DND-41 (cell line): ENCODE measurements around the gene TACR1.
A peak's percentile ranks its signal among the peaks of the same experiment; 100 is the strongest.

Experiments
- ATAC-seq: fragments of 200-7000 bp; cut with Tn5 transposase; 3 replicates; pipeline ENCODE4 v1.9.1; 2021; ENCODE audit warnings: low read depth; ENCODE audit not compliant: insufficient read depth
- DNase-seq: peaks from one replicate; pipeline ENCODE4 v3.0.0-alpha.2; 2020
- H2AFZ ChIP-seq: 2 replicates; pipeline ENCODE4 v1.6.0; 2012; ENCODE audit warnings: low read depth, low read length
- H3K27ac ChIP-seq: 2 replicates; pipeline ENCODE4 v1.5.1; 2012; ENCODE audit warnings: low read length, inconsistent platforms
- H3K27me3 ChIP-seq: fragments of 200-600 bp; sonication (generic); 2 replicates; pipeline ENCODE4 v1.6.0; 2012; ENCODE audit warnings: low read length, mild to moderate bottlenecking, inconsistent platforms; ENCODE audit not compliant: insufficient read depth, poor library complexity
- H3K36me3 ChIP-seq: 2 replicates; pipeline ENCODE4 v1.5.1; 2012; ENCODE audit warnings: low read length, inconsistent platforms; ENCODE audit not compliant: insufficient read depth
- H3K4me1 ChIP-seq: 2 replicates; pipeline ENCODE4 v1.5.1; 2012; ENCODE audit warnings: mild to moderate bottlenecking, low read length; ENCODE audit not compliant: insufficient read depth
- H3K4me2 ChIP-seq: 2 replicates; pipeline ENCODE4 v1.6.0; 2012; ENCODE audit warnings: mild to moderate bottlenecking, moderate library complexity, low read length, inconsistent platforms; ENCODE audit not compliant: insufficient read depth
- H3K4me3 ChIP-seq, 2 experiments: fragments of 200-600 bp in 1 of 2; shearing (Covaris generic) in 1 of 2; 2 replicates each; pipeline ENCODE4 v1.5.1; 2012 to 2016; ENCODE audit warnings: inconsistent platforms in 2 of 2, low read length in 2 of 2, mild to moderate bottlenecking in 2 of 2, low read depth in 1 of 2, moderate library complexity in 1 of 2
- H3K79me2 ChIP-seq: 2 replicates; pipeline ENCODE4 v1.6.0; 2012; ENCODE audit warnings: low read length, inconsistent platforms; ENCODE audit not compliant: insufficient read depth
- H3K9ac ChIP-seq: 2 replicates; pipeline ENCODE4 v1.6.0; 2012; ENCODE audit warnings: low read depth, mild to moderate bottlenecking, inconsistent platforms, low read length, moderate library complexity
- H3K9me3 ChIP-seq: 2 replicates; pipeline ENCODE4 v1.5.1; 2012; ENCODE audit warnings: low read length, moderate library complexity, mild to moderate bottlenecking, inconsistent platforms; ENCODE audit not compliant: insufficient read depth, severe bottlenecking
- H4K20me1 ChIP-seq: 2 replicates; pipeline ENCODE4 v1.6.0; 2012; ENCODE audit warnings: low read length; ENCODE audit not compliant: insufficient read depth
- CTCF ChIP-seq: IDR thresholded peaks from 2 replicates; pipeline ENCODE4 v1.5.1; 2012; ENCODE audit warnings: borderline replicate concordance, low read length, moderate library complexity, mild to moderate bottlenecking; ENCODE audit not compliant: poor library complexity, severe bottlenecking; ENCODE audit errors: extremely low read depth
- EZH2 ChIP-seq: IDR thresholded peaks from 3 replicates; pipeline ENCODE4 v1.6.1; 2012; ENCODE audit warnings: borderline replicate concordance, low read depth, mild to moderate bottlenecking, moderate library complexity, low read length, inconsistent platforms; ENCODE audit not compliant: severe bottlenecking

The TACR1 gene

GRCh38 chr2:75047992-75048625, 151.2 kb downstream of the TACR1 start:
- H3K79me2 ChIP-seq: no peaks in the 10 kb centered on the region
- no peak for DNase-seq
- H3K9ac ChIP-seq: no peak overlapping the region
- H3K27ac ChIP-seq: no peak overlapping the region
- H2AFZ ChIP-seq: no peak overlapping the region
- no peaks in the 10 kb centered on the region for H3K27me3 ChIP-seq
- no peak overlapping the region for H3K4me2 ChIP-seq
- no peak overlapping the region for H3K4me3 ChIP-seq
- H3K4me1 ChIP-seq: no peaks in the 10 kb centered on the region
- H3K36me3 ChIP-seq: no peaks in the 10 kb centered on the region
- H4K20me1 ChIP-seq: no peaks in the 10 kb centered on the region
- TF ChIP-seq CTCF (no peak), EZH2 (no peak)
- ATAC-seq: peak; percentile 47; the same call in 2 of the 3 replicates
- H3K9me3 ChIP-seq: no peaks in the 10 kb centered on the region

GRCh38 chr2:75047189-75047991, 151.9 kb downstream of the TACR1 start:
- no peak overlapping the region for H3K4me2 ChIP-seq
- H3K27ac ChIP-seq: no peak overlapping the region
- H4K20me1 ChIP-seq: no peaks in the 10 kb centered on the region
- no peaks in the 10 kb centered on the region for H3K79me2 ChIP-seq
- H3K4me3 ChIP-seq: no peak overlapping the region
- H3K9me3 ChIP-seq: no peaks in the 10 kb centered on the region
- H3K36me3 ChIP-seq: no peaks in the 10 kb centered on the region
- H3K27me3 ChIP-seq: no peaks in the 10 kb centered on the region
- DNase-seq (no peak), ATAC-seq (no peak)
- H3K9ac ChIP-seq: no peak overlapping the region
- H2AFZ ChIP-seq: no peak overlapping the region
- H3K4me1 ChIP-seq: no peaks in the 10 kb centered on the region
- no peak for TF ChIP-seq EZH2
- TF ChIP-seq CTCF: no peak

- no peaks in the 10 kb centered on the region for H3K27me3 ChIP-seq
- H2AFZ ChIP-seq: no peak overlapping the region
- ATAC-seq (peak; percentile 54; the same call in 2 of the 3 replicates), DNase-seq (no peak)
- no peaks in the 10 kb centered on the region for H3K36me3 ChIP-seq
- no peaks in the 10 kb centered on the region for H3K79me2 ChIP-seq
- no peaks in the 10 kb centered on the region for H3K9me3 ChIP-seq
- TF ChIP-seq EZH2 (no peak), CTCF (no peak)
- no peak overlapping the region for H3K4me2 ChIP-seq
- H3K9ac ChIP-seq: no peak overlapping the region
- peaks cover 8% of the 10 kb centered on the region for H3K4me1 ChIP-seq
- no peak overlapping the region for H3K4me3 ChIP-seq
- no peaks in the 10 kb centered on the region for H4K20me1 ChIP-seq
- no peak overlapping the region for H3K27ac ChIP-seq
Observed at GRCh38 chr2:75045526-75046050, 153.7 kb downstream of the TACR1 start.
